GM21526 (cell line): ENCODE data around the gene LSAMP.
"Not testable (repeated sequence)": the region's sequence is repeated elsewhere in the genome, so short reads cannot be mapped to it uniquely, and the experiment has no call there.

Source experiments
- ATAC-seq: cut with Tn5 transposase; IDR thresholded peaks from one replicate; pipeline ENCODE4 v1.9.1; 2021; ENCODE audit warnings: moderate library complexity; ENCODE audit not compliant: unreplicated experiment, low FRiP score

LSAMP gene

GRCh38 chr3:116129187-116129946 lies 315.9 kb downstream of the LSAMP start:
- no peak for ATAC-seq

- no peak for ATAC-seq
Measured at GRCh38 chr3:116127464-116127863, 317.8 kb downstream of the LSAMP start.

- no peak for ATAC-seq
Measured at GRCh38 chr3:116124166-116124565, 321.1 kb downstream of the LSAMP start.

- ATAC-seq = no peak
Measured at GRCh38 chr3:116118475-116119169, 326.7 kb downstream of the LSAMP start.

- no peak for ATAC-seq
Measured at GRCh38 chr3:116114586-116114985, 330.7 kb downstream of the LSAMP start.

GRCh38 chr3:116112696-116113095 lies 332.6 kb downstream of the LSAMP start:
- ATAC-seq = no peak

- no peak for ATAC-seq
Measured at GRCh38 chr3:116111765-116112164, 333.5 kb downstream of the LSAMP start.

GRCh38 chr3:116103868-116104530 lies 341.3 kb downstream of the LSAMP start:
- ATAC-seq = no peak

- ATAC-seq = no peak
Measured at GRCh38 chr3:116102037-116102436, 343.2 kb downstream of the LSAMP start.

- no peak for ATAC-seq
Measured at GRCh38 chr3:116097226-116097625, 348.1 kb downstream of the LSAMP start.

GRCh38 chr3:116096631-116097030 lies 348.7 kb downstream of the LSAMP start:
- ATAC-seq = no peak

GRCh38 chr3:116093374-116093773 lies 351.9 kb downstream of the LSAMP start:
- no peak for ATAC-seq

GRCh38 chr3:116087426-116087825 lies 357.9 kb downstream of the LSAMP start:
- ATAC-seq = no peak

GRCh38 chr3:116084999-116085791 lies 360.1 kb downstream of the LSAMP start:
- ATAC-seq = no peak

- no peak for ATAC-seq
Measured at GRCh38 chr3:116083683-116084082, 361.6 kb downstream of the LSAMP start.

- no peak for ATAC-seq
Measured at GRCh38 chr3:116078561-116078960, 366.7 kb downstream of the LSAMP start.

- ATAC-seq = no peak
Measured at GRCh38 chr3:116077557-116077956, 367.7 kb downstream of the LSAMP start.

- ATAC-seq = no peak
Measured at GRCh38 chr3:116077059-116077458, 368.2 kb downstream of the LSAMP start.

GRCh38 chr3:116070516-116071278 lies 374.6 kb downstream of the LSAMP start:
- ATAC-seq = not testable (repeated sequence)

- ATAC-seq = no peak
Measured at GRCh38 chr3:116070061-116070460, 375.2 kb downstream of the LSAMP start.
